Breast epithelium (tissue), 4 donors: ENCODE measurements around the gene CENPC. TPM values are rescaled to one million over a fixed set of nuclear protein-coding genes. Genes with fewer than 3 reads are reported as not detected.

Experiments
- DNase-seq, 2 donors: peaks; one replicate each; pipeline ENCODE4 v3.0.0-alpha.2; 2019; ENCODE audit warnings: low spot score in 2 of 2
- H3K27ac ChIP-seq, 2 donors: fragments of 200-600 bp; sonication (generic) in 1 of 2; one replicate each; pipeline ENCODE4 v1.5.1; 2016 to 2019; ENCODE audit warnings: mild to moderate bottlenecking in 1 of 2
- H3K27me3 ChIP-seq, 2 donors: fragments of 200-600 bp; sonication (generic) in 1 of 2; one replicate each; pipeline versions ENCODE4 v1.5.1 to v1.6.0; 2017 to 2019; ENCODE audit warnings: control low read depth in 1 of 2, mild to moderate bottlenecking in 1 of 2
- H3K36me3 ChIP-seq: fragments of 200-600 bp; one replicate; pipeline ENCODE4 v1.5.1; 2019
- H3K4me1 ChIP-seq, 2 donors: fragments of 200-600 bp; sonication (generic); one replicate each; pipeline ENCODE4 v1.5.1; 2016 to 2019; ENCODE audit warnings: control low read depth in 1 of 2
- H3K4me3 ChIP-seq, 3 donors: fragments of 200-600 bp; sonication (generic); 1 replicate in 2 of 3; 2 replicates in 1 of 3; pipeline ENCODE4 v1.5.1; 2016 to 2019; ENCODE audit warnings: mild to moderate bottlenecking in 3 of 3, moderate library complexity in 2 of 3
- H3K9me3 ChIP-seq, 2 donors: fragments of 200-600 bp; sonication (generic) in 1 of 2; one replicate each; pipeline ENCODE4 v1.5.1; 2016 to 2019; ENCODE audit warnings: control low read depth in 1 of 2
- CTCF ChIP-seq, 3 donors: fragments of 450-650 bp; IDR thresholded peaks; one replicate each; pipeline ENCODE4 v1.5.1; 2016 to 2017; ENCODE audit warnings: antibody characterized with exemption in 3 of 3, mild to moderate bottlenecking in 3 of 3, moderate library complexity in 3 of 3
- POLR2A ChIP-seq: fragments of 450-650 bp; IDR thresholded peaks from one replicate; pipeline ENCODE4 v1.6.1; 2016; ENCODE audit warnings: antibody characterized with exemption, mild to moderate bottlenecking, moderate library complexity
- POLR2AphosphoS5 ChIP-seq, 3 donors: sonication (generic); formaldehyde crosslinking; IDR thresholded peaks; one replicate each; pipeline ENCODE4 v1.6.1; 2017; ENCODE audit warnings: antibody characterized with exemption in 3 of 3
- intact Hi-C: fragments of 100-400 bp; cut with DNase I; formaldehyde crosslinking; loops from one replicate; pipeline ENCODE4 v1.15.1; 2023; ENCODE audit warnings: low total_unique reads
- total RNA-seq, 3 donors: library from RNA; depleted of rRNA; stranded (reverse); fragments of >200 nt; gene quantifications; one replicate each; pipeline ENCODE4 v1.1.0, GENCODE V29; 2016

Gene CENPC
- total RNA-seq, 3 donors from 2014 or later = 30.7 to 67.6 (median 45.9) TPM

DNA sequence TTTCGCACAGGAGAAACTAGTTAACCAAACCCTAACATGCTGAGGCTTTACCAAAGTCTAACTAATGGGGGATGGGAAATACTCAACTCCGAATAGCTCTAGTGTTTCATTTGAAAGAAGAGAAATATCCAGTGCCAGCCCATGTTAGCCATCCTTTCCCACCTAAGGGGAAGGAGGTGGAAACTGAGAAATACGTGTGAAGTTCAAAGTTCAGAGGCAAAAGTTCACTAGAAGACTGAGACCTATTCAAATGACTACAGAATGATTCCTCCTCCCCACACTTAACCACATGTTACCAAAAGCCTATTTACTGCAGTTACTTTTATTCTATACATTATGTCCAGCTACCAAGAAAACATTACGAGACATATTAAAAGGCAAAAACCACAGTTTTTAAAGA, 106.3 kb downstream of the CENPC start:
- Histone ChIP-seq H3K36me3 (no peaks in the 10 kb centered on the region), H3K9me3 (no peaks in the 10 kb centered on the region), H3K27ac (no peak overlapping the region), H3K4me1 (no peaks in the 10 kb centered on the region), H3K27me3 (no peaks in the 10 kb centered on the region), H3K4me3 (no peak overlapping the region)
- no peak for DNase-seq
- intact Hi-C loops = no loop called here
- TF ChIP-seq POLR2A = no peak
- TF ChIP-seq POLR2AphosphoS5 (IDR thresholded peaks at IDR 0.05) = no peak
- no peak for TF ChIP-seq CTCF (IDR thresholded peaks at IDR 0.05)

DNA sequence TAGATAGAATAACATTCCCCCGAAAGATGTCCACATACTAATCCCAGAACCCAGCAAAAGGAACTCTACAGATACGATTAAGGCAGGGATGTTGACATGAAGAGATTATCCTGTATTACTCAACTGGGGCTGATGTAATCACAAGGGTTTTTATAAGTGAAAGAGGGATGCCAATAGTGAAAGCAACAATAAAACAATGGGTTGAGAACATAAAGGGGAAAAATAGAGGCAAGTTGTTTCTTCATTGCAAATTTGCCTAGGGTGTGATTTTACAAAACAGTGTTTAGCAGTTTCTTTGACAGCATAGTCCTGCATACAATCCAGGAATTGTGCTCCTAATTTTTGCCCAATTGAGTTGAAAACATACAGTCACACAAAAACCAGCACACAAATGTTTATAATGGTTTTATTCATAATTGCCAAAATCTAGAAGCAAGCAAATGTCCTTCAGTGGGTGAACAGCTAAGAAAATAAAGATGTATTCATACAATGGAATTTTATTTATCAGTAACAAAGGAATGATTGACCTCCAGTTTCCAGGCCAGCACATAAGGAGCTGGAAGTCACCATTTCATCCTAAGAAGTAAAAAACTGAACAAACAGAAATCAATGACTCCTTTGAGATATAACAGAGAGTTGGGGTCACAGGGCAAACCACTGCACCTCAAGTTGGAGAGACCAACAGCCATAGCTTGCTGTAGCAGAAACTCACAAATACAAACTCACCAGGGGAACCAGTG, 107.2 kb downstream of the CENPC start:
- H3K27me3 ChIP-seq = no peaks in the 10 kb centered on the region
- DNase-seq = no peak
- H3K4me1 ChIP-seq = no peaks in the 10 kb centered on the region
- H3K9me3 ChIP-seq = no peaks in the 10 kb centered on the region
- no peak overlapping the region for H3K27ac ChIP-seq
- intact Hi-C loops = no loop called here
- no peaks in the 10 kb centered on the region for H3K36me3 ChIP-seq
- H3K4me3 ChIP-seq = no peak overlapping the region
- TF ChIP-seq POLR2A (no peak), CTCF (IDR thresholded peaks at IDR 0.05) (no peak), POLR2AphosphoS5 (IDR thresholded peaks at IDR 0.05) (no peak)

- no peak overlapping the region for H3K27ac ChIP-seq
- H3K4me1 ChIP-seq = no peaks in the 10 kb centered on the region
- H3K9me3 ChIP-seq = peaks cover 0 to 3% of the 10 kb centered on the region in 2 donors
- intact Hi-C loops = no loop called here
- no peak for TF ChIP-seq CTCF (IDR thresholded peaks at IDR 0.05)
- TF ChIP-seq POLR2A = no peak
- no peak for TF ChIP-seq POLR2AphosphoS5 (IDR thresholded peaks at IDR 0.05)
- no peaks in the 10 kb centered on the region for H3K27me3 ChIP-seq
- no peaks in the 10 kb centered on the region for H3K36me3 ChIP-seq
- H3K4me3 ChIP-seq = no peak overlapping the region
- no peak for DNase-seq
Observed at GRCh38 chr4:67436742-67437141, 108.6 kb downstream of the CENPC start.

GRCh38 chr4:67430989-67431388, 114.3 kb downstream of the CENPC start:
- no peak for DNase-seq
- TF ChIP-seq CTCF (IDR thresholded peaks at IDR 0.05) (no peak), POLR2AphosphoS5 (IDR thresholded peaks at IDR 0.05) (no peak), POLR2A (no peak)
- H3K4me3 ChIP-seq = no peak overlapping the region
- H3K27ac ChIP-seq = no peak overlapping the region
- H3K9me3 ChIP-seq = peaks cover 0 to 5% of the 10 kb centered on the region in 2 donors
- H3K4me1 ChIP-seq = no peaks in the 10 kb centered on the region
- intact Hi-C loops = no loop called here
- no peaks in the 10 kb centered on the region for H3K36me3 ChIP-seq
- H3K27me3 ChIP-seq = no peaks in the 10 kb centered on the region

- H3K36me3 ChIP-seq = no peaks in the 10 kb centered on the region
- H3K27me3 ChIP-seq = no peaks in the 10 kb centered on the region
- H3K4me1 ChIP-seq = no peaks in the 10 kb centered on the region
- no peak overlapping the region for H3K4me3 ChIP-seq
- intact Hi-C loops = no loop called here
- no peak overlapping the region for H3K27ac ChIP-seq
- H3K9me3 ChIP-seq = peaks cover 0 to 5% of the 10 kb centered on the region in 2 donors
- DNase-seq = no peak
- TF ChIP-seq POLR2AphosphoS5 (IDR thresholded peaks at IDR 0.05) (no peak), CTCF (IDR thresholded peaks at IDR 0.05) (no peak), POLR2A (no peak)
Observed at GRCh38 chr4:67428819-67429218, 116.5 kb downstream of the CENPC start.

Other genes with a start within 250 kb of the CENPC start
- gene STAP1, start 13.2 kb upstream of the CENPC start, total RNA-seq = under 1 TPM in 1 of 3 donors, not detected in 2; 0.32 TPM
- 10 to 100 TPM; 37.8 to 85.5 (median 50.5) TPM for gene UBA6, start 155.7 kb upstream of the CENPC start, total RNA-seq
- gene GNRHR, start 208.9 kb upstream of the CENPC start, total RNA-seq = not detected